GM19397 (cell line): ENCODE data around the gene VSTM4.

Experiments
- ATAC-seq: cut with Tn5 transposase; IDR thresholded peaks from one replicate; pipeline ENCODE4 v1.9.1; 2021; ENCODE audit warnings: mild to moderate bottlenecking, moderate library complexity; ENCODE audit not compliant: unreplicated experiment

VSTM4 gene

GRCh38 chr10:49012603-49013002 lies 102.7 kb downstream of the VSTM4 start:
- ATAC-seq: no peak

GRCh38 chr10:49011756-49012155 lies 103.6 kb downstream of the VSTM4 start:
- no peak for ATAC-seq

GRCh38 chr10:49010865-49011264 lies 104.5 kb downstream of the VSTM4 start:
- ATAC-seq: no peak

- no peak for ATAC-seq
Measured at GRCh38 chr10:49010295-49010694, 105.0 kb downstream of the VSTM4 start.

- ATAC-seq: no peak
Measured at GRCh38 chr10:49009199-49009979, 105.9 kb downstream of the VSTM4 start.

- no peak for ATAC-seq
Measured at GRCh38 chr10:49008505-49009198, 106.7 kb downstream of the VSTM4 start.

GRCh38 chr10:49008091-49008490 lies 107.2 kb downstream of the VSTM4 start:
- no peak for ATAC-seq

- no peak for ATAC-seq
Measured at GRCh38 chr10:49007129-49007528, 108.2 kb downstream of the VSTM4 start.

GRCh38 chr10:49005270-49005669 lies 110.1 kb downstream of the VSTM4 start:
- ATAC-seq: no peak

GRCh38 chr10:49001870-49002672 lies 113.3 kb downstream of the VSTM4 start:
- ATAC-seq: no peak

- no peak for ATAC-seq
Measured at GRCh38 chr10:49001402-49001801, 113.9 kb downstream of the VSTM4 start.

- ATAC-seq: no peak
Measured at GRCh38 chr10:49000437-49001398, 114.6 kb downstream of the VSTM4 start.

GRCh38 chr10:48999346-48999745 lies 116.0 kb downstream of the VSTM4 start:
- no peak for ATAC-seq

GRCh38 chr10:48996329-48996728 lies 119.0 kb downstream of the VSTM4 start:
- ATAC-seq: no peak

GRCh38 chr10:48993627-48994026 lies 121.7 kb downstream of the VSTM4 start:
- no peak for ATAC-seq

GRCh38 chr10:48990226-48990625 lies 125.1 kb downstream of the VSTM4 start:
- ATAC-seq: no peak

GRCh38 chr10:48985621-48986158 lies 129.6 kb downstream of the VSTM4 start:
- no peak for ATAC-seq

GRCh38 chr10:48983648-48984351 lies 131.5 kb downstream of the VSTM4 start:
- ATAC-seq: no peak

GRCh38 chr10:48982584-48982983 lies 132.7 kb downstream of the VSTM4 start:
- ATAC-seq: no peak
